Measurements from ENCODE around the gene SNX3. TPM values are rescaled to one million over a fixed set of nuclear protein-coding genes. Genes with fewer than 3 reads are reported as not detected.
A peak's percentile ranks its signal among the peaks of the same experiment; 100 is the strongest.
"Not testable (repeated sequence)": the region's sequence is repeated elsewhere in the genome, so short reads cannot be mapped to it uniquely, and the experiment has no call there.

Gene SNX3
- polyA plus RNA-seq, 1 donor = 284 TPM

DNA sequence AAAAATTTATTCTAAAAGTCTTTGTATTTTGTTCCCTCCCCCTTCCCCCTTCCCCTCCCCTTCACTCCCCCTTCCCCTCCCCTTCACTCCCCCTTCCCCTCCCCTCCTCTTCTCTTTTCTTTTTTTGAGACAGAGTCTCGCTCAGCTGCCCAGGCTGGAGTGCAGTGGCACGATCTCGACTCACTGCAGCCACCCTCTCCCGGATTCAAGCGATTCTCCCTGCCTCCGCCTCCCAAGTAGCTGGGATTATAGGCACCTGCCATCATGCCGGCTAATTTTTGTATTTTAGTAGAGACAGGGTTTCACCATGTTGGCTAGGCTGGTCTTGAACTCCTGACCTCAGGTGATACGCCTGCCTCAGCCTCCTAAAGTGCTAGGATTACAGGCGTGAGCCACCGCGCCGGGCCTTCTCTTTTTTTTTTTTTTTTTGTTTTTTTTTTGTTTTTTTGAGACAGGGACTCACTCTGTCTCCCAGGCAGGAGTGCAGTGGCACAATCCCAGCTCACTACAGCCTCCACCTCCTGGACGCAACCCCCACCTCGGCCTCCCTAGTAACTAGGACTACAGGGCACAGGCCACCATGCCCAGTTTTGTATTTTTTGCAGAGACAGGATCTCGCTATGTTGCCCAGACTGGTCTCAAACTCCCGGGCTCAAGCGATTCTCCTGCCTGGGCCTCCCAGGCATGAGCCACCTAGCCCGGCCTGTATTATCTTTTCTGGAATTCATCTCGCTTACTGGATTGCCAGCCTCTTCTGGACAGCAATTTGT is 32.9 kb upstream of the SNX3 start:
- no peaks in the 10 kb centered on the region for H3K36me3 ChIP-seq (ENCODE audit: control insufficient read depth, insufficient read depth, low read length)
- peak overlapping the region; percentile 97 for H3K27ac ChIP-seq (ENCODE audit: low read length)
- 100% methylated on average over 2 of the region's 19 CpGs for WGBS (ENCODE audit: insufficient coverage, low lambda C conversion rate)
- DNase-seq = no peak
- peak overlapping the region; percentile 88 for H3K4me3 ChIP-seq (ENCODE audit: low read length)
- peaks cover 4% of the 10 kb centered on the region for H3K4me1 ChIP-seq (ENCODE audit: control insufficient read depth, insufficient read depth, low read length)
- H3K9me3 ChIP-seq (ENCODE audit: control insufficient read depth, low read depth, low read length) = no peaks in the 10 kb centered on the region
- no peaks in the 10 kb centered on the region for H3K27me3 ChIP-seq (ENCODE audit: control insufficient read depth, insufficient read depth, low read length)

DNA sequence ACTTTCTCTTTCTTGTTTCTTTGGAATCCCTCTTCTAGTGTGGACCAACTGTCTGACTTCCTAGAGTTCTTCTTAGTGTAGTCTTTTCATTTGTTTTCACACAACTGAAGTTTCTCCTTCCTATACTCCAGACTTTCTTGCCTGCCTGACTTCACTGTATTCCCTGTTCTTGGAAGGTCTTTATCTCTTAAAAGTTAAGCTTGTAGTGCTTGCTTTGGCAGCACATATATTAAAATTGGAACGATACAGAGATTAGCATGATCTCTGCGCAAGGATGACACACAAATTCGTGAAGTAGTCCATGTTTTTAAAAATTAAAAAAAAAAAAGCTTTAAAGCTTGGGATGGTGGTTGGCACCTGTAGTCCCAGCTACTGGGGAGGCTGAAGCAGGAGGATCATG is 31.7 kb upstream of the SNX3 start:
- not testable (repeated sequence) for H3K4me1 ChIP-seq (ENCODE audit: control insufficient read depth, insufficient read depth, low read length); DNase-seq; H3K27me3 ChIP-seq (ENCODE audit: control insufficient read depth, insufficient read depth, low read length); H3K9me3 ChIP-seq (ENCODE audit: control insufficient read depth, low read depth, low read length); H3K27ac ChIP-seq (ENCODE audit: low read length); H3K4me3 ChIP-seq (ENCODE audit: low read length); H3K36me3 ChIP-seq (ENCODE audit: control insufficient read depth, insufficient read depth, low read length)
- no CpG with 5 or more reads among the region's 3 CpGs for WGBS (ENCODE audit: insufficient coverage, low lambda C conversion rate)

DNA sequence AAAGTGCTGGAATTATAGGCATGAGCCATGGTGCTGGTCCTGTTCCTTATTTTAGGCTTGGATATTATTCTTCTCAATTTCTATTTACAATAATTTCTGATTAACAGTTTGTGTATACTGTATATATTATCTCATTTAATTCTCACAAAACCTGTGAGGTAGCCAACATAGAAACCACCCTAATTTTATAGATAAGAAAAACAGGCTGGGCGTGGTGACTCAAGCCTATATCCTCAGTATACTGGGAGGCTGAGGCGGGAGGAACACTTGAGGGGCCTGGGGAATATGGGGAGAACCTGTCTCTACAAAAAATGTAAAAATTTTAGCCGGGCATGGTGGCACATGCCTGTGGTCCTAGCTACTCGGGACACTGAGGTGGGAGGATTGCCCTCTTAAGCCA is 30.3 kb upstream of the SNX3 start:
- H3K9me3 ChIP-seq (ENCODE audit: control insufficient read depth, low read depth, low read length) = no peaks in the 10 kb centered on the region
- no peaks in the 10 kb centered on the region for H3K36me3 ChIP-seq (ENCODE audit: control insufficient read depth, insufficient read depth, low read length)
- H3K27ac ChIP-seq (ENCODE audit: low read length) = no peak overlapping the region
- no peak overlapping the region for H3K4me3 ChIP-seq (ENCODE audit: low read length)
- peaks cover 4% of the 10 kb centered on the region for H3K4me1 ChIP-seq (ENCODE audit: control insufficient read depth, insufficient read depth, low read length)
- DNase-seq = no peak
- 100% methylated on average over 2 of the region's 4 CpGs for WGBS (ENCODE audit: insufficient coverage, low lambda C conversion rate)
- H3K27me3 ChIP-seq (ENCODE audit: control insufficient read depth, insufficient read depth, low read length) = no peaks in the 10 kb centered on the region

DNA sequence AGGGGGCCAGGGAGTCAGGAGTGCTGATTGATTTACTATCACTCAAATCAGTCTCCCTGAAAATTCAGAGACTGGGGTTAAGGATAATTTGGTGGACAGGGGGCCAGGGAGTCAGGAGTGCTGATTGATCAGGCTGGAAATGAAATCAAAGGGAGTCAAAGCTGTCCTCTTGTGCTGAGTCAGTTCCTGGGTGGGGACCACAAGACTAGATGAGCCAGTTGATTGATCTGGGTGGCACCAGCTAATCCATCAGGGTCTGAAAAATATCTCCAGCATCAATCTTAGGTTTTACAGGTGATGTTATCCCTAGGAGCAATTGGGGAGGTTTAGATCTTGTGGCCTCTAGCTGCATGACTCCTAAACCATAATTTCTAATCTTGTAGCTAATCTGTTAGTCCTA is 27.9 kb upstream of the SNX3 start:
- Histone ChIP-seq H3K27me3 (ENCODE audit: control insufficient read depth, insufficient read depth, low read length) (no peaks in the 10 kb centered on the region), H3K4me3 (ENCODE audit: low read length) (no peak overlapping the region), H3K4me1 (ENCODE audit: control insufficient read depth, insufficient read depth, low read length) (no peaks in the 10 kb centered on the region), H3K36me3 (ENCODE audit: control insufficient read depth, insufficient read depth, low read length) (no peaks in the 10 kb centered on the region), H3K27ac (ENCODE audit: low read length) (no peak overlapping the region), H3K9me3 (ENCODE audit: control insufficient read depth, low read depth, low read length) (no peaks in the 10 kb centered on the region)
- no peak for DNase-seq

DNA sequence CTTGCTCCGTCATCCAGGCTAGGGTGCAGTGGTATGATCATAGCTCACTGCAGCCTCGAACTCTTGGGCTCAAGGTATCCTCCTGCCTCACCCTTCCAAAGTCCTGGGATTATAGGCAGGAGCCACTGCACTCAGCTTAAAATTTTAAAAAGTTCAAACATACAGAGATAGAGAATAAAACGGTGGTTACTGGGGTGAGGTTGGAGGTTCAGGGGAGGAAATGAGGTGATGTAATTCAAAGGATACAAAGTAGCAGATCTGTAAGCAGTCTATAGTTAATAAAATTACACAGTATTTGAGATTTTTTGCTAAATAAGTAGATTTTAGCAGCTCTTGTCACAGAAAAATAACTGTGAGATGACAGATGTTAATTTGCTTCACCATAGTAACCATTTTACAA is 26.5 kb upstream of the SNX3 start:
- no peaks in the 10 kb centered on the region for H3K36me3 ChIP-seq (ENCODE audit: control insufficient read depth, insufficient read depth, low read length)
- no peaks in the 10 kb centered on the region for H3K4me1 ChIP-seq (ENCODE audit: control insufficient read depth, insufficient read depth, low read length)
- WGBS (ENCODE audit: insufficient coverage, low lambda C conversion rate) = 33% methylated on average over 1 of the region's 3 CpGs
- H3K27ac ChIP-seq (ENCODE audit: low read length) = no peak overlapping the region
- no peak overlapping the region for H3K4me3 ChIP-seq (ENCODE audit: low read length)
- no peaks in the 10 kb centered on the region for H3K9me3 ChIP-seq (ENCODE audit: control insufficient read depth, low read depth, low read length)
- H3K27me3 ChIP-seq (ENCODE audit: control insufficient read depth, insufficient read depth, low read length) = no peaks in the 10 kb centered on the region
- DNase-seq = no peak

DNA sequence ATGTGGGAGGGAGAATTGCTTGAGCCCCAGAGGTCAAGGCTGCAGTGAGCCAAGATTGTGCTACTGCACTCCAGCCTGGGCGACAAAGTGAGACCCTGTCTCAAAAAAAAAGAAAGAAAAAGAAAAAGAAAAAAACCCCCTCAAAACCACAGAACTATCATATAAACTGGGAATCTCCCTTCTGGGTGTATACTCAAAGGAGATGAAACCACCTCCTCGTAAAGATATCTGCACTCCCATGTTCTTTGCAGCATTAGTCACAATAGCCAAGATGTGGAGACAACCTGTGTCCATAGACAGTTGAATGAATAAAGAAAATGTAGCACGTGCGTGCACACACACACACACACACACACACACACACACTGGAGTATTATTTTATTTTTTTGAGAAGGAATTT is 25.5 kb upstream of the SNX3 start:
- no peak overlapping the region for H3K4me3 ChIP-seq (ENCODE audit: low read length)
- no CpG with 5 or more reads among the region's 4 CpGs for WGBS (ENCODE audit: insufficient coverage, low lambda C conversion rate)
- H3K36me3 ChIP-seq (ENCODE audit: control insufficient read depth, insufficient read depth, low read length) = no peaks in the 10 kb centered on the region
- DNase-seq = no peak
- H3K27me3 ChIP-seq (ENCODE audit: control insufficient read depth, insufficient read depth, low read length) = no peaks in the 10 kb centered on the region
- no peak overlapping the region for H3K27ac ChIP-seq (ENCODE audit: low read length)
- no peaks in the 10 kb centered on the region for H3K9me3 ChIP-seq (ENCODE audit: control insufficient read depth, low read depth, low read length)
- no peaks in the 10 kb centered on the region for H3K4me1 ChIP-seq (ENCODE audit: control insufficient read depth, insufficient read depth, low read length)

DNA sequence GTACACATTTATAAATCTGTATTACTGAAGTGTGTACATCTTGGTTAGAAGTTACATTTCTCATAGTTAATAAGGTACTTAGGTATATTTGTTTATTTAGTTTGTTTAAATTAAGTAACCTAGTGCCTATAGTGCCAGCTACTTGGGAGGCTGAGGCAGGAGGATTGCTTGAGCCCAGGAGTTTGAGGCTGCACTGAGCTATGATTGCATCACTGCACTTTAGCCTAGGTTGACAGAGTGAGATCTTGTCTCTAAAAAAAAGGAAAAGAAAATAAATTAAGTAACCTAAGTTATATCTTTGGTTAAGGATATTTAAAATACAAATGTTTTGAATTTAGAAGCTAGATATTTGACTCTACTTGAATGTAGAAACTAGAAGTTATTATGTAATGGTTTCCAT is 24.5 kb upstream of the SNX3 start:
- Histone ChIP-seq H3K36me3 (ENCODE audit: control insufficient read depth, insufficient read depth, low read length) (no peaks in the 10 kb centered on the region), H3K9me3 (ENCODE audit: control insufficient read depth, low read depth, low read length) (no peaks in the 10 kb centered on the region), H3K4me3 (ENCODE audit: low read length) (no peak overlapping the region), H3K27ac (ENCODE audit: low read length) (no peak overlapping the region), H3K4me1 (ENCODE audit: control insufficient read depth, insufficient read depth, low read length) (no peaks in the 10 kb centered on the region), H3K27me3 (ENCODE audit: control insufficient read depth, insufficient read depth, low read length) (no peaks in the 10 kb centered on the region)
- no peak for DNase-seq

DNA sequence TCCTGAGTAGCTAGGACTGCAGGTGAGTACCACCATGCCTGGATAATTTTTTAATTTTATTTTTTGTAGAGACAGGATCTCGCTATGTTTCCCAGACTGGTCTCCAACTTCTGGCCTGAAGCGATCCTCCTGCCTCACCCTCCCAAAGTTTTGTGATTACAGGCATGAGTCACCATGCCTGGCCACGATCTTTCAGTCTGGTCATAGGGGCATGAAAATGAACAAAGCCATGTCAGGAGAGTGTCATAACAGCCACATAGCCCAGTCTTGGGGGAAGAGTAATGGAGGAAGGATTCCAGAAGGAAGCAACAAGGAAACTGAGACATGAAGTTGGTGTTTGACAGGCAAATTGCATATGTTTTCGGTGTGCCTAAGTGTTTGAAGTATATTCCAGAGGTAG is 17.0 kb upstream of the SNX3 start:
- WGBS (ENCODE audit: insufficient coverage, low lambda C conversion rate) = 100% methylated on average over 2 of the region's 4 CpGs
- DNase-seq = no peak
- H3K27me3 ChIP-seq (ENCODE audit: control insufficient read depth, insufficient read depth, low read length) = no peaks in the 10 kb centered on the region
- no peak overlapping the region for H3K4me3 ChIP-seq (ENCODE audit: low read length)
- H3K27ac ChIP-seq (ENCODE audit: low read length) = no peak overlapping the region
- no peaks in the 10 kb centered on the region for H3K9me3 ChIP-seq (ENCODE audit: control insufficient read depth, low read depth, low read length)
- peaks cover 17% of the 10 kb centered on the region for H3K4me1 ChIP-seq (ENCODE audit: control insufficient read depth, insufficient read depth, low read length)
- H3K36me3 ChIP-seq (ENCODE audit: control insufficient read depth, insufficient read depth, low read length) = no peaks in the 10 kb centered on the region

DNA sequence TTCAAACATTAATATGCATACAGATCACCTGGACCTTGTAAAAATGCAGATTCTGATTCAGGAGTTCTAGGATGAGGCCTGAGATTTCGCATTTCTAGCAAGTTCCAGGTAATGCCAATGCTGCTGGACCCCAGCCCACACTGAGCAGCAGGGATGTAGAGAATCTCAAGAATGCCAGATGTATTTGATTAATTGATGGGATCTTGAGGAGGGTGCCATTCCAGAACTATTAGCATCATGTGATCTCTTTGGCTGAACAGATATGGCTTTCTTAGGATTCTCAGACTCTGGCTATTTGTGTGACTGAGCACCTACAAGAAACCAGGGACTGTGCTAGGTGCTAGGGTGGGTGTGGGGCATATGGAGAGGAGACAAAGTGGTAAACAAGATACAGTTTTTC is 16.5 kb upstream of the SNX3 start:
- DNase-seq = no peak
- WGBS (ENCODE audit: insufficient coverage, low lambda C conversion rate) = no CpG with 5 or more reads among the region's 1 CpG
- no peak overlapping the region for H3K27ac ChIP-seq (ENCODE audit: low read length)
- peaks cover 17% of the 10 kb centered on the region for H3K4me1 ChIP-seq (ENCODE audit: control insufficient read depth, insufficient read depth, low read length)
- no peak overlapping the region for H3K4me3 ChIP-seq (ENCODE audit: low read length)
- H3K27me3 ChIP-seq (ENCODE audit: control insufficient read depth, insufficient read depth, low read length) = no peaks in the 10 kb centered on the region
- H3K36me3 ChIP-seq (ENCODE audit: control insufficient read depth, insufficient read depth, low read length) = no peaks in the 10 kb centered on the region
- H3K9me3 ChIP-seq (ENCODE audit: control insufficient read depth, low read depth, low read length) = no peaks in the 10 kb centered on the region

DNA sequence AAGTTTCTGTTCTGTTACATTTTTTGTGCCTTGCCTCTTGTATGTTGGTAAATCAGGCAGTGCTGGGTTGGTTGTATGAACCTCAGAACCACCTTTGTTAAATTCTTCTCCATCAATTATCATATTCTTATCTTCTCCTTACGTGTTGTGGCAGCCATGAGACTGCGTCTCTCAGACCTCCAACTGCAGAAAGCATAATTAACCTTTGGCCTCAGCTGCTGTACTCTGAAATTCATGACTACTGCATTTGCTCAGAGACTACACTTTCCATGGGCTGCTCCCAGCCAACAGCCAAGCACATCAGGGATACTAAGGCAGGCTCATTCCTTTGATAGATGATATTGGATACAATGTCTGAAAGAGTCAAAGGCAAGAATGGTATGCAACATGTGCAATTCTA is 15.1 kb upstream of the SNX3 start:
- no CpG with 5 or more reads among the region's 2 CpGs for WGBS (ENCODE audit: insufficient coverage, low lambda C conversion rate)
- peak overlapping the region; percentile 55 for H3K27ac ChIP-seq (ENCODE audit: low read length)

DNA sequence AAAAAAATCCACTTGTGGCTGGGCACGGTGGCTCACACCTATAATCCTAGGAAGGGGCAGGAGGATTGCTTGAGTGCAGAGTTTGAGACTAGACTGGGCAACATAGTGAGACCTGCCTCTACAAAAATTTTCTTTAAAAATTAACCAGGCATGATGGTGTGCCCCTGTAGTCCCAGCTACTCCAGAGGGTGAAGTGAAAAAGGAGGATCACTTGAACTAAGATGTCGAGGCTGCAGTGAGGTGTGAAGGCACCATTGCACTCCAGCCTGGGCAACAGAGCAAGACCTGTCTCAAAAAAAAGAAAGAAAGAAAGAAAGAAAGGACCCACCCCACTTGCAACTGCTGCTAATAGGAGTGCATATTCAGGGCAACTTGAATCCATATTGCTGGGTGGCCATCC is 13.7 kb upstream of the SNX3 start:
- Histone ChIP-seq H3K4me3 (ENCODE audit: low read length) (no peak overlapping the region), H3K4me1 (ENCODE audit: control insufficient read depth, insufficient read depth, low read length) (peaks cover 17% of the 10 kb centered on the region), H3K27me3 (ENCODE audit: control insufficient read depth, insufficient read depth, low read length) (no peaks in the 10 kb centered on the region), H3K36me3 (ENCODE audit: control insufficient read depth, insufficient read depth, low read length) (no peaks in the 10 kb centered on the region), H3K9me3 (ENCODE audit: control insufficient read depth, low read depth, low read length) (no peaks in the 10 kb centered on the region), H3K27ac (ENCODE audit: low read length) (no peak overlapping the region)
- no CpG with 5 or more reads among the region's 2 CpGs for WGBS (ENCODE audit: insufficient coverage, low lambda C conversion rate)
- no peak for DNase-seq

More for the DNA sequence above, 15.1 kb upstream of the SNX3 start:
- Histone ChIP-seq H3K36me3 (ENCODE audit: control insufficient read depth, insufficient read depth, low read length) (no peaks in the 10 kb centered on the region), H3K9me3 (ENCODE audit: control insufficient read depth, low read depth, low read length) (no peaks in the 10 kb centered on the region), H3K27me3 (ENCODE audit: control insufficient read depth, insufficient read depth, low read length) (no peaks in the 10 kb centered on the region), H3K4me1 (ENCODE audit: control insufficient read depth, insufficient read depth, low read length) (peaks cover 17% of the 10 kb centered on the region), H3K4me3 (ENCODE audit: low read length) (no peak overlapping the region)
- peak; percentile 57 to 81 for DNase-seq

All from large intestine (tissue), 3 donors.